Measurements from ENCODE around the gene DVL1.

Gene DVL1

GRCh38 chr1:1304331-1305299, 44.6 kb downstream of the DVL1 start:
- peak overlapping the region; percentile 94 for H3K4me3 ChIP-seq (ENCODE audit: low read length)
- peaks cover 37% of the 10 kb centered on the region for H3K4me1 ChIP-seq (ENCODE audit: control insufficient read depth, insufficient read depth, low read length)
- H3K9me3 ChIP-seq (replicated peaks; ENCODE audit: low read length): no peaks in the 10 kb centered on the region
- H3K9ac ChIP-seq (ENCODE audit: low read depth, low read length): peak overlapping the region; percentile 59
- peak overlapping the region; percentile 94 for H3K4me2 ChIP-seq (ENCODE audit: low read length)
- H3K36me3 ChIP-seq (ENCODE audit: insufficient read depth, low read length): peaks cover 12% of the 10 kb centered on the region
- H3K27me3 ChIP-seq (ENCODE audit: control insufficient read depth, insufficient read depth, low read length): no peaks in the 10 kb centered on the region

GRCh38 chr1:1303736-1304135, 45.5 kb downstream of the DVL1 start:
- no peak overlapping the region for H3K4me3 ChIP-seq (ENCODE audit: low read length)
- peaks cover 31% of the 10 kb centered on the region for H3K4me1 ChIP-seq (ENCODE audit: control insufficient read depth, insufficient read depth, low read length)
- H3K9ac ChIP-seq (ENCODE audit: low read depth, low read length): no peak overlapping the region
- H3K27me3 ChIP-seq (ENCODE audit: control insufficient read depth, insufficient read depth, low read length): no peaks in the 10 kb centered on the region
- peaks cover 16% of the 10 kb centered on the region for H3K36me3 ChIP-seq (ENCODE audit: insufficient read depth, low read length)
- H3K4me2 ChIP-seq (ENCODE audit: low read length): no peak overlapping the region
- H3K9me3 ChIP-seq (replicated peaks; ENCODE audit: low read length): no peaks in the 10 kb centered on the region

- H3K36me3 ChIP-seq (ENCODE audit: insufficient read depth, low read length): peaks cover 16% of the 10 kb centered on the region
- H3K9ac ChIP-seq (ENCODE audit: low read depth, low read length): no peak overlapping the region
- no peak overlapping the region for H3K4me3 ChIP-seq (ENCODE audit: low read length)
- H3K4me1 ChIP-seq (ENCODE audit: control insufficient read depth, insufficient read depth, low read length): peaks cover 31% of the 10 kb centered on the region
- H3K27me3 ChIP-seq (ENCODE audit: control insufficient read depth, insufficient read depth, low read length): no peaks in the 10 kb centered on the region
- H3K9me3 ChIP-seq (replicated peaks; ENCODE audit: low read length): no peaks in the 10 kb centered on the region
- H3K4me2 ChIP-seq (ENCODE audit: low read length): no peak overlapping the region
Measured at GRCh38 chr1:1302951-1303509, 46.2 kb downstream of the DVL1 start.

GRCh38 chr1:1302006-1302430, 47.2 kb downstream of the DVL1 start:
- Histone ChIP-seq H3K4me3 (ENCODE audit: low read length) (no peak overlapping the region), H3K27me3 (ENCODE audit: control insufficient read depth, insufficient read depth, low read length) (no peaks in the 10 kb centered on the region), H3K9me3 (replicated peaks; ENCODE audit: low read length) (no peaks in the 10 kb centered on the region), H3K4me2 (ENCODE audit: low read length) (no peak overlapping the region), H3K36me3 (ENCODE audit: insufficient read depth, low read length) (peaks cover 16% of the 10 kb centered on the region), H3K4me1 (ENCODE audit: control insufficient read depth, insufficient read depth, low read length) (peaks cover 31% of the 10 kb centered on the region), H3K9ac (ENCODE audit: low read depth, low read length) (no peak overlapping the region)

DNA sequence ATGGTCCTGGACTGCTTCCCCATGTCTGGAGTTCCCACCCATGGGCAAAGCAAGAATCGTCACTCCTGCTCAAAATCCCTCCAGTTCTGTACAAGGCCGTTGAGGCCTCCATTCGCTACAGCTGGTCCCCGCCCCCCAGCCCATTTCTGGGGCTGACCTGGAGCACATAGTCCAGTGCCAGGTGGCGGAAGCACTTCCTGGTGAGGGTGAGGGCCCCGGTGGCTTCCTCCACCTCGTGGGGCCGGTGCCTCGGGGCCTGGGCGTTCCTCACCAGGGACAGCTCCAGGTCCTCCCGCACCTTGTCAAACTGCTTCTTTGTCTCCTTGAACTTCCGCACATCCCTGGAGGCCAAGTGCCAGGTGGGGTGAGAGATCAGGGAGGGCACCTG, 48.9 kb downstream of the DVL1 start:
- no peak overlapping the region for H3K4me2 ChIP-seq (ENCODE audit: low read length)
- peaks cover 14% of the 10 kb centered on the region for H3K4me1 ChIP-seq (ENCODE audit: control insufficient read depth, insufficient read depth, low read length)
- no peak overlapping the region for H3K9ac ChIP-seq (ENCODE audit: low read depth, low read length)
- no peaks in the 10 kb centered on the region for H3K27me3 ChIP-seq (ENCODE audit: control insufficient read depth, insufficient read depth, low read length)
- no peaks in the 10 kb centered on the region for H3K9me3 ChIP-seq (replicated peaks; ENCODE audit: low read length)
- no peak overlapping the region for H3K4me3 ChIP-seq (ENCODE audit: low read length)
- H3K36me3 ChIP-seq (ENCODE audit: insufficient read depth, low read length): peaks cover 25% of the 10 kb centered on the region

- no peak overlapping the region for H3K9ac ChIP-seq (ENCODE audit: low read depth, low read length)
- H3K4me2 ChIP-seq (ENCODE audit: low read length): no peak overlapping the region
- peaks cover 28% of the 10 kb centered on the region for H3K36me3 ChIP-seq (ENCODE audit: insufficient read depth, low read length)
- H3K9me3 ChIP-seq (replicated peaks; ENCODE audit: low read length): no peaks in the 10 kb centered on the region
- H3K4me1 ChIP-seq (ENCODE audit: control insufficient read depth, insufficient read depth, low read length): peaks cover 9% of the 10 kb centered on the region
- no peak overlapping the region for H3K4me3 ChIP-seq (ENCODE audit: low read length)
- no peaks in the 10 kb centered on the region for H3K27me3 ChIP-seq (ENCODE audit: control insufficient read depth, insufficient read depth, low read length)
Measured at GRCh38 chr1:1299686-1300351, 49.4 kb downstream of the DVL1 start.

DNA sequence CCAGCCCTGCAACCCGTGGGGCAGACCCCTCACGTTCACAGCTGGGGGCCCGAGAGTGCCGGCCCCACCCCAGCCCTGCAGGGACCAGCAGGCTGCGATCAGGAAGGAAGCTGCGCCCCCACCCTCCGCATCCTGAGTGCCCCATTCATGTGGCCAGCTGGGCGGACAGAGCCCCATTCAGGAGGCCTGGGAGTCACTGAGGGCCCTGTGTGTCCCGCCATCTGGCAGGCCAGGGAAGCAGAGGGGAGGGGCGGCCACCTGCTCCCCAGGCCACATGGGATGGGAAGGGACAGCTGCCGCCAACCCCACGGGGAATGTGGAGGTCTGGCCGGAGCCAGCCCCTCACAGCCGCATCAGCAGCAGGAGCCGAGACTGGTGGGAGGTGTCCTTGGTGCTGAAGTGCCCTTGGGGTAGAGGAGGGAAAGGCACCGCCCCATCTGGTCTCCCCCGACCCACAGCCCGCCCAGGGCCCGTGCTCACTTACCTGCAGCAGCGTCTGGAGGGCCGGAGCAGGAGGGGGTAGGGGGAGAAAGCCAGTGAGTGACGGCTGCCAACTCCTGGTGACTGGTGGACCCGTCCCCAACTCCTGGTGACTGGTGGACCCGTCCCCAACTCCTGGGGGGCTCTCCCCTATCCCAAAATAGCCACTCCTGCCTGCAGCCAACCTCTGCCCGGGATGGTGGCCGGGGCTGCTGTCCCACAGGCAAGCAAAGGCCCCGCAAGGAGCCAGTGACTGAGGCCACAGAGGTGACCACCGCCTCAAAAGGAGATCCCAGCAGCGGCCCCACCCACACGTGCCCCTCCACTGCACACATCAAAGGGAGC, 50.1 kb downstream of the DVL1 start:
- no peaks in the 10 kb centered on the region for H3K27me3 ChIP-seq (ENCODE audit: control insufficient read depth, insufficient read depth, low read length)
- no peaks in the 10 kb centered on the region for H3K9me3 ChIP-seq (replicated peaks; ENCODE audit: low read length)
- H3K4me1 ChIP-seq (ENCODE audit: control insufficient read depth, insufficient read depth, low read length): peaks cover 2% of the 10 kb centered on the region
- H3K4me3 ChIP-seq (ENCODE audit: low read length): no peak overlapping the region
- H3K9ac ChIP-seq (ENCODE audit: low read depth, low read length): no peak overlapping the region
- H3K4me2 ChIP-seq (ENCODE audit: low read length): no peak overlapping the region
- H3K36me3 ChIP-seq (ENCODE audit: insufficient read depth, low read length): peaks cover 31% of the 10 kb centered on the region

- no peaks in the 10 kb centered on the region for H3K9me3 ChIP-seq (replicated peaks; ENCODE audit: low read length)
- peaks cover 35% of the 10 kb centered on the region for H3K36me3 ChIP-seq (ENCODE audit: insufficient read depth, low read length)
- H3K27me3 ChIP-seq (ENCODE audit: control insufficient read depth, insufficient read depth, low read length): no peaks in the 10 kb centered on the region
- no peak overlapping the region for H3K4me2 ChIP-seq (ENCODE audit: low read length)
- H3K4me3 ChIP-seq (ENCODE audit: low read length): no peak overlapping the region
- no peaks in the 10 kb centered on the region for H3K4me1 ChIP-seq (ENCODE audit: control insufficient read depth, insufficient read depth, low read length)
- no peak overlapping the region for H3K9ac ChIP-seq (ENCODE audit: low read depth, low read length)
Measured at GRCh38 chr1:1297802-1298424, 51.3 kb downstream of the DVL1 start.

DNA sequence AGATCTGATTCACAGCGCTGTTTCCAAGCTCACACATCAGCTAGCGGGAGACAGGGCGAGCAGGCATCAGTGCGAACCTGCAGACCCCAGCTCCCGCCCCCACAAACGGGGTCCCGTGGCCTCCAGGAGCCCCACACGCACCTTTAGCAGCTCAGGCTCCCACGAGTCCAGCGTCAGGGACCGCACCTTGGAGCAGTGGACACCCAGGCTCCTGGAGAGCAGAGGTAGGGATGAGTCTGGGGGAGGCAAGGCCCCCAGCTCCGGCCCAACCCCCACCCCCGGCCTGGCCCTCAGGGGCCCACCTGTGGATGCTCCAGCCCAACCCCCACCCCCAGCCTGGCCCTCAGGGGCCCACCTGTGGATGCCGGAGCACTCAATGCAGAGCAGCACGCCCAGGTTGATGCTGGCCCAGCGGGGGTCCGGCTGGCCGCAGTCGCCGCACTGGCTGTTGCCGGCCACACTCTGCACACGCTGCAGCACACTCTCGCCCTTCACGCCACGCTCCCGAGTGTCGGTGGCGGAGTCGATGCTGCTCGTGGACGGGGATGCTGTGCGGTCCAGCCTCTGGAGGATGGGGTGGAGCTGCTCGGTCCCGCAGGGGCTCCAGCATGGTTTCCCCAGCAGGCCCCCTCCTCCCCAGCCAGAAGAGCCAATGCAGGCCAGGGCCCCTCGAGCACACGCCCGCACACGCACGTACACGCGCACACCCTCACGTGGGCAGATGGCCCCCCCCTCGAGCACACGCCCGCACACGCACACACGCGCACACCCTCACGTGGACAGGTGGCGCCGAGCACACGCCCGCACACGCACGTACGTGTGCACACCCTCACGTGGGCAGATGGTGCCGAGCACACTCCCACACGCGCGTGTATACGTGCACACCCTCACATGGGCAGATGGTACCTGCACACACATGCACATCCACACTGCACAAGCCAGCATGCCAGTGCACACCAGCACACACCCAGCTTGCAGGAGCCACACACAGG, 52.9 kb downstream of the DVL1 start:
- Histone ChIP-seq H3K9me3 (replicated peaks; ENCODE audit: low read length) (no peaks in the 10 kb centered on the region), H3K27me3 (ENCODE audit: control insufficient read depth, insufficient read depth, low read length) (no peaks in the 10 kb centered on the region), H3K4me1 (ENCODE audit: control insufficient read depth, insufficient read depth, low read length) (peaks cover 4% of the 10 kb centered on the region), H3K4me2 (ENCODE audit: low read length) (no peak overlapping the region), H3K4me3 (ENCODE audit: low read length) (no peak overlapping the region), H3K9ac (ENCODE audit: low read depth, low read length) (no peak overlapping the region), H3K36me3 (ENCODE audit: insufficient read depth, low read length) (peaks cover 39% of the 10 kb centered on the region)
